GM18519 (cell line): ENCODE results near the gene KIAA0753.

Experiments used
- ATAC-seq: cut with Tn5 transposase; IDR thresholded peaks from one replicate; pipeline ENCODE4 v1.9.1; 2021; ENCODE audit warnings: mild to moderate bottlenecking, moderate library complexity; ENCODE audit not compliant: unreplicated experiment, low FRiP score

Gene KIAA0753

DNA sequence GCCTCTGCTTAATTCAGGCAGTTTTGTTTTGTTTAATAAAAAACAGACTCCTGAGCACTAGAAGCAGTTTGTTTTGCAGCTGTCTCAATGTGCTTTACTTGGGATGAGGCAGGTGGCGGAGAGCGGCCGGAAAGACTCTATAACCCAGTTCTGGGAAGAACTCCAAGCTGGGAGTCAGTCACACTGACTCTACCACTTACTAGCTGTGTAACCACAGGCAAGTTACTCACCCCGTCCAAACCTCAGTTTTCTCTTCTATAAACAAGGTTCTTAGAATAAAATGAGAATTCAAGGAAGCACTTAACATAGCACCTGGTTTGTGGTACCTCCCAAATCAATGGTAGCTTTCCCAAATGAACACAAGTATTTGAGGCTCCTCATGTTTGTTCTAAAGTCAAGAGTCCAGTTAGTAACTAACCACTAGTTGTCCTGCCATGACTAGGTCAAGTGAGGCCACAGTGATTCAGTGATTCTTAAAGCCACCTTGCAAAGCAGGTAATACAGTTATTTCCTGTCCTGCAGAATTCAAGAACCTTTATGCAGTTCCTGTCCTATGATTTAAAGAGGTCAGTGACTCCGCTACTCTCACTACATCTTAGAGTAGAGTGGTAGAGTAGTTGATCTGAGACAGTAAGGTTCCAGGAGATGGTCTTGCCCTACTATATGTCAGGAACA is 3.1 kb upstream of the KIAA0753 start:
- ATAC-seq: no peak

DNA sequence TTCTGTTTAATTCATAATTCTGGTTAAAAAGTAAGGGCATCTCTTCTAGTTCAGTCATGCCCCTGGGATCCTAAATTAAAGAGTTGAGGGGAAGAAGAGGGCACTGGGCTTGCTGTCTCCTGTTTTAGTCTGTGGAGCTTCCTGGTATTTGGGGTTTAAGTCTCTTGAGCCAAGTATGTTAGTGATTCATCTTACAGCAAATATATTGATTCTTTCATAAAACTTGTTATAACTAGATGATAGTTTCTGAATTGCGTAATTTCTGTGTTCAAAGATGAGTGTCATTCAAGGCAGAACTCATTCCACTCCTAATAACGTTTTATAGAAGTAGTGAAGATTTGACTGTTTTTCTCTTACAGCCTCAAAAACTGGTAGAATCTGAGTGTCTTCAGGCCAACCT is 2.1 kb upstream of the KIAA0753 start:
- ATAC-seq: no peak

DNA sequence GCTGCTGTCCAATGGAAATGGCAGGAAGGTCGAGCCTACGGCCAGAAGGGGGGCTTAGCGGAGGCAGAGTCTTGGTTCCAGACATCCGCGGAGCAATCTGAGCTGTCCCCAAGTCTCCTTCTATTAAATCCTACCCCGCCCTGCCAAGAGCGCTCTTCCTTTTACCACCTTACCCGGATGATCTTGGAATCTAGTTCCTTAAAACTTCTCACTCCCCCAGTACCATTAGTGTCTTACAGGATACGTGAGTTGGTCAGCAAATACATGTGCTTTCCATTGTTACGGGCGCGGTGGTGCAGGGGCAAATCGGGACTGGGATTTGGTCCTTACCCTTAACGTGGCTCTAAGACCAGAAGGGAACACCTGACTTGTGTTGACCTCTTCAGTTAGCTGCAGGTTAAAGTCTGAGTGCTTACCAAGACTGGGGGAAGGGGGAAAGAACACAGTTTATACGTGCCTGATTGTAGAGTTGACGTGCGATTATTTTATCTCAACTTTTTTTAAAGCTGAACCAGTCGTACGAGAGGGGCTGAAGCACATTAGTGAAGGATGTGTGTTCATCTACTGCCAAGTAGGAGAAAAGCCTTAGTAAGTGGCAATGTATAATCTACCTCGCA is 844 bp upstream of the KIAA0753 start:
- no peak for ATAC-seq

DNA sequence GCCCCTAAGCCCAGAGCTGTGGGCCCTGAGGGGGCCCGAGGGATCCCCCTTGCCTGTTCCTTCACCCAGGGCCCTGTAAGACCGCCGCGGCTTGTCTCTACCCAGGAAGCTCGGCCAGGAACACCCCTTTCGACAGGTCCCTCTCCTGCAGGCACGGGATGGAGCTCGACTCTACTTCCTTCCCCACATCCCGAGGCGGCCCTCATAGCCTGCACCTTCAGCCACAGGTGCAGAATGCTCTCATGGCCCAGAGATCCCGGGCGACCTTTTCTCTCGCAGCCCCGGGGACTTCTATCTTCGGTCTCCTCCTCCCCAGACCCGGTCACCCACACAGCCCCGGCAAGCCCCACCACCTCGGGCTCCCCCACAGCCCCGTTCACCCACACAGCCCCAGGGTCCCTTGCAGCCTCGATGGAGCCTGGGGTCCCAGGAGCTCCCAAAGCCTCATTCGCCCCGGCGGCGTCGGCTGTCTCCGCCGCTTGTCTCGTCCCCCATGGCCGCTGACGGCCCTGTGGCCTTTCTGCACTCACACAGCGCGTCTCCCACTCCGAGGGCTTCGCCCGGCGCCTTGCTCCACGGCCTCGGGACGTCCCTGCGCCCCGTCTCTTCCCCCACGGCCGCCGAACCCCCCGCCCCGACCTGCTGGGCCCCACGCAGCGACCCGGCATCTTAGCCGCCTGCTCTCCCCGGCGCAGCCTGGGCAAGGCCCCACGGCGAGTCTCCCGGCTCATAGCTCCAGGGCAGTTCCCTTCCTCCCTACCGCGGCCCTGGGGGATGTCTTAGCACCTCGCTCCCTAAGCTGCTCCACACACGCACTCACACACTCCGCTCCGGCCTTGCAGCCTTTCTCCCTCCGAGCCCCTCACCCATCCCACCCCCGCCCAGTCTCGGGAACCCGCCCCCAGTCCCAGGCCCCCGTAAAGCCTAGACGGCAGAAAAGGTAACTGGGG is 650 bp downstream of the KIAA0753 start:
- no peak for ATAC-seq

DNA sequence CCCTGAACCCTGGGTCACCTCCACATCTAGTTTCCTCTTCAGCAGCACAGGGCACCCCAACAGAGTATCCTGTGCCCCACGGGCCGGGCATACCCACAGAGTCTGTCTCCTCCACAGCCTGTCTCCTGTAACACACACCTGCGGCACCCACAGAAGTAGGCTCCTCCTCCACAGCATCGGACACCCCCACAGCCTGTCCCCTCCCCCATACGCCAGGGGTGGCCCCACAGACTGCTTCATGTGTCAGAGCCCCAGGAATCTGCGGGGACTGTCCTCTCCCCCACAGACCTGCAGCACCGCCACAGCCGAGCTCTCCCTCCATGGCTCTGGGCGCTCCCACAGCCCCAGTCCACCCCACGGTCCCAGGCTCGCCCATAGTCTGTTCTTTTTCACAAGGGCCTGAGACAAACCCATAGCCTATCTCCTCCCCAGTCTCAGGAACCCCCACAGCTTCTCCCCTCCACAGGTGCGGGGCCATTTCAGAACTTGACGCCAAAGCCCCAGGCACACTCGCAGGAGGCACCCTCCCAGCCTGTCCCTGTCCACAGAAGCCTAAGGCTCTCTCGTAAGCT is 1.4 kb downstream of the KIAA0753 start:
- ATAC-seq: no peak

DNA sequence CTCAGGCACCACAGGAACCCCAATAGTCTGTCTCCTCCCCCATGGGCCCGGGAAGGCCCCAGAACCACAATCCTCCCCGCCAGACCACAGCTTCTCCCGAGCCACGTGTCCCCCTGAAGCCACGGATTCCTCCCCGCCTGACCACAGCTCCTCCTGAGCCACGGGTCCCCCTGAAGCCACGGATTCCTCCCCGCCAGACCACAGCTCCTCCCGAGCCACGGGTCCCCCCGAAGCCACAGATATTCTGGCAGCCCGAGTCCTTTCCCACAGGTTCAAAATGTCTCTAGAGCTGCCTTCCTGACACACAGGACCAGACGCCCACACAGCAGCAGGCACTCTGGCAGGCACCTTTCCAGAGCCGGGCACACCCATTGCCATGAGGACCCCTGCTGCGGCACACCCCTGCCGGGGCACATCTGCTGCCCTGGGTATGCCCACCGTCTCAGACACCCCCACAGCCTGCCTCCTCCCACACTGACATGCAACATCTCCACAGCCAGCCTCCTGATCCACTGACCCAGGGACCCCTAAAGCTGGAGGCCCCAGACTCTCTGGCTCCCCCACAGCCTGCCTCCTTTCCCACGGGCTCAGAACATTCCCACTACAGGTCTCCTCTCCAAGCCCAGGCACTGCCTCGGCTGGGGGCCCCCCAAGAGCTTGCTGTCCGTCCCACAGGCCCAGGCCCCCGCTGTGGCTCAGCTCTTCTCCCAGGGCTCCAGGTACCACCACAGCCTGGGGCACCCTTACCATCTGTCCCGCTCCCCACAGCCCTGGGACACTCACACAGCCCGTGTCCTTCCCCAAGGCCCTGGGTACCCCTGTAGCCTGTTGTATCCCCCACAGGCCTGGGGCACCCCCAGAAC is 2.2 kb downstream of the KIAA0753 start:
- ATAC-seq: no peak

DNA sequence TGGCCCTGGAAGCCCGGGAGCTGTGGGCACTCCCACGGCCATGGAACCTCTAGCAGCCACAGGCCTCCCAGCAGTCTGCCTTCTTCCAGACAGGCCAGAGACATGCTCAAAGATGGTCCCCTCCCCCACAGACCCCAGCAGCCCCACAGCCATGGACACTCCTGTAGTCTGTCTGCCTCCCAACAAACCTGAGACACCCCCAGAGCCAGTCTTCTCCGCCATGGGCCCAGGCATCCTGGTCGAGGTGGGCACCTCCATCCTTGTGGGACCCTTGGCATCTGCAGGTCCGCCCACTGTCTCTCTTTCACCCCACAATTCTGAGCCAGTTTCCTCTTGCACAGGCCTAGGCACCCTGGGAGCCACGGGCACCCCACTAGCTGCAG is 3.1 kb downstream of the KIAA0753 start:
- no peak for ATAC-seq

DNA sequence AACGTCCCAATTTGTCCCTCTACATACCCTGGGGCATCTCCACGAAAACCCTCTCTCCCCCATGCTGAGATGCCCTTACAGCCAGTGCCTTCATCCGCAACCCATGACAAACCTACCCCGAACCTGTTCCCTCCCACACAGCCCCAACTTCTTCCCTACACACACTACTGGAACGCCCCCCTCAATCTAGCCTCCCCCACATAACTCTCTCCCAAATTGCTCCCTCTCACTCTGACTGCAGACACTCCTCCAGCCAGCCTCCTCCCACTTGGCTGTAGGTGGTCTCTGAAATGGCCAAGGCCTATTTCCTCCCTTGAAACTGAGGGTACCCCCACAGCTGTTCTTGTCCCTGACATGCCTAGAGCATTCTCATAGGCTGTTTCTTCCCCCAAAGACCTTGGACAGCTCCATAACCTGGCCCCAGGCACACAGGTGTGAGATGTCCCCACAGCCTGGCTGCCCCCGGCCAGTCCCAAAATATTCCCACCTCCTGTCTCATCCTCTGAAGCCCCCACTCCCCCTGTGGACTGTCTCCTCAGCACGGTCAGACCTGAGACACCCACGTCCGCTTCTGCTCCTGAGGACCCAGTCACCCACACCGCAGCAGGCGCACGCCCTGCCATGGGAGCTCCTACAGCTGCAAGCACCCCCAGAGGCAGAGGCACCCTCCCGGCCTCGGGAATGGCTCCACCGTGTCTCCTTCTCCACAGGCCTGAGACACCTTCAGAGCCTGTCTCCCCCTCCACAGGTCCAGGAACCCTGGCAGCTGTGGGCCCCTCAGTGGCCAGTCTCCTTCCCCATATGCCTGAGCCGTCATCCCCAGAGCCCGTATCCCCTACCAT is 3.7 kb downstream of the KIAA0753 start:
- ATAC-seq: no peak

DNA sequence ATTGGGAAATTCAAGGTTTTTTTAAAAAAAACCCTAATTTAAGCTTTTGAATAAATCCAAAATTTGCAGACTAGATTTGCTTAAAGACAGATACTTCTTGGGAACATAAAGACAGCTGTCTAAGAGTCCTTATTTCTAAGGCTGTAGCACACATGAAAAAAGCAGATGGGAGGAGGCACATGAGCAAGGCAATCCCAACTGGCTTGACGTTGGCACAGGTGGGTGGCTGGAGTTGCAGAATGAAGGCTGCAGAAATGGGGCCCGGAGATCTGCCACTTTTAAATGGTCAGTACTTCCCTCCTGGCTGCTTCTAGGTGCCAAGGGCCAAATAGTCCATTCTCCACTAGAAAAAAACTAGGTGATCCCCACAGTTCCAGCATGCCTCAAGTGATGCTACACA is 4.4 kb downstream of the KIAA0753 start:
- ATAC-seq: no peak

DNA sequence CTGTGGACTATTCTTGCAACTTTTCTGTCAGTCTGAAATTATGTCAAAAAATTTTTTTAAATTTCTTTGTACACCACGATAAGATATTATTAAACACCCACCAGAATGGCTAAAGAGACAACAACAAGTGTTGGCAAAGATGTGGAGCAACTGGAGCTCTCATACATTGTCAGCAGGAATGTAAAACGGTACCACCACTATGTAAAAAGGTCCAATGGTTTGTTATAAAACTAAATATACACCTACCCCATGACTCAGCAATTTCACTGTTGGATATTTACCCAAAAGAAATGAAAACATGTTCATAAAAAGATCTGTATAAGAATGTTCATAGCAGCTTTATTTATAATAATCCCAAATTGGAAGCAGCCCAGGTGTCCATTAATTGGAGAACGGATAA is 7.2 kb downstream of the KIAA0753 start:
- no peak for ATAC-seq

DNA sequence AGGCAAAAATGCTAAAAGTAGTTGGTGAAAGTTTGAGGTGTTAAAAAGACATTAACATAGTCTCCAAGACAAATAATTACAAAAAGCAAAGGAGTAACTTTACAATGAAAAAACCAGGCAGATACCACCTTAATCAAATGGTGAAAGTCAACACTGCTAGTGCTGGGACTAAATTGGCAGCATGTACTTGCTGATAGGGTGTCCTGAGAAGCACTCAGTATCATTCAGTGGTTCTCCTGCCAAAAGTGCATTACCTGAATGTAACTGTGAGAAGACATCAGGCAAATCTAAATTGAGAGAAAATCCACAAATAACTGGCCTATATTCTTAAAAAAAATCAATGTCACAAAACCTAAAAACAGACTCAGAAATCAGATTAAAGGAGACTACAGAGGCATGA is 8.0 kb downstream of the KIAA0753 start:
- no peak for ATAC-seq

DNA sequence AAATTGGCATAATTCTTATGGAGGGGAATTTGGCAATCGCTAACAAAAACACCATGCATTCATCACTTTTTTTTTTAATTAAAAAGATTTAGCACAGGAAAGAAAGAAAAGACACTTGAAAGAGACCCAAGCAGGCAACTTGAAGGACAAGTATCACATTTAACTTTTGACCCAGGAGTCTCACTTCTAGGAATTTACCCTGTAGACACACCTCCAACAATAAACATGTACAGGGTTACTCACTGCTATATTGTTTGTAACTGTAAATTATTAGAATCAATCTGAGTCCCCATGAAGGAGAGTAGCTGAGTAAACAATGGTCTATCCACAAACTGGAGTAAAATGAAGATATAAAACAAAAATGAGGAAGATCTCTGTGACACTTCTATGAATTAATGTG is 10.1 kb downstream of the KIAA0753 start:
- no peak for ATAC-seq

DNA sequence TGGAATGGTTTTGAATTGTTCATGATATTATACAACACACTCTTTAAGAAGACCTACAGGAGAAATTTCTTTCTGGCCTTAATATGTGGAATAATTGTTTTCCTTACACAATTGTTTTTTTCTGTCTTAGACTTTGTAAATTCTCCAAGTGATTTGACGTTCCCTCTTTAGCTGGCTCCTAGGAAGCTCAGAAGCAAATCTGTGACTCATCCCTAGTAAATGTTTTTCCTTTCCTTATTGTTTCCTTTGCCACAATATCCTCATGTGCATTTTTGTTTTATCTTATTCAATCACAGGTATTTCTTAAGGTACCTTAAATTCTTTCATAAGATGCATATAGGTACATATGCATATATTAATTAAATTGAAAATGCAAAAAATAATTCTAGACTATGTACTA is 13.5 kb downstream of the KIAA0753 start:
- no peak for ATAC-seq

DNA sequence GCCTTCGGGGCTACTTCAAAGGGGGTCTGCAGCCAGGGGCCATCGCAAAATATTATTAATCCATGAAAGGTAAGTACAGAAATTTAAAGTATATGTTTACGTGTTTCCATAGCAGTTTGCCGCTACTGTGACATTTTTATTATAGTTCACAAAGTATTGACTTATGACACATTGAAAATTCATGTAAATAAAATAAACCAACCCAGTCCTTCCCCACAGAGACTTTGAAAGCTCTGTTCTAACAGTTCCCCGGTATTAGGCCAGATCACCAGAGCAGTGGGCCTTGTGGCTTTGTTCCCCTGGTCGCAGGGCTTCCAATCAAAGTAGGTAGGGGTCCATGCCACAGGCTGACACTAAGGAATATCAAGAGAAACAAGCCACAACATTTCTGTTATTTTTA is 13.9 kb downstream of the KIAA0753 start:
- ATAC-seq: no peak

DNA sequence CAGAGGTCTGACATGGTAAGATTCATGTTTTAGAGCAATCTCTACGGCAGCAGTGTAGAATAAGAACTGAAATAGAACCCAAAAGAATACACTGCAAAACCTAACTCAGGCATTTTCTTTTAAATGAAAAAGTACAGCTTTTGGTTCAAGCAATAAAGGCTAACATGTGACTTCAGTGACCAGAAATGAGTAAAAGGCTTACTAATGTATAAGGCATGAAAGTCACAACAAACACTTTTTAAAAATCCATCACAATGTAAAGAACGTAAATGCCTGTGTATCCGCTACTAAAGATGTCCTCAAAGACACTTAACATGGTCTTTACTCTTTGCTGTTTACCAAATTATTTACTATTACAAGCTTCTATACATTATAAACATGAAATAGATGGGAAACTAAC is 16.6 kb downstream of the KIAA0753 start:
- no peak for ATAC-seq

DNA sequence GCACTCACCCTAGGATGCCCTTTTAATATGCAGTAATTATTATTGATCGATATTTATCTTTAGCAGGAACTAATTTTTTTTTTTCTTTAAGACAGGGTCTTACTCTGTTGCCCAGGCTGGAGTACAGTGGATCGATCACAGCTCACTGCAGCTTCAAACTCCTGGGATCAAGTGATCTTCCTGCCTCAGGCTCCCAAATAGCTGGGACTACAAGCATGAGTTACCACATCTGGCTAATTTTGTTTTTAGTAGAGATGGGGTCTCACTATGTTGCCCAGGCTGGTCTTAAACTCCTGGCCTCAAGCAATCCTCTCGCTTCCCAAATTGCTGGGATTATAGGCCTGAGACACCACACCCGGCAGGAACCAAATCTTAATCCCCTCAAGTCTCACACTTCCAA is 29.3 kb downstream of the KIAA0753 start:
- no peak for ATAC-seq

DNA sequence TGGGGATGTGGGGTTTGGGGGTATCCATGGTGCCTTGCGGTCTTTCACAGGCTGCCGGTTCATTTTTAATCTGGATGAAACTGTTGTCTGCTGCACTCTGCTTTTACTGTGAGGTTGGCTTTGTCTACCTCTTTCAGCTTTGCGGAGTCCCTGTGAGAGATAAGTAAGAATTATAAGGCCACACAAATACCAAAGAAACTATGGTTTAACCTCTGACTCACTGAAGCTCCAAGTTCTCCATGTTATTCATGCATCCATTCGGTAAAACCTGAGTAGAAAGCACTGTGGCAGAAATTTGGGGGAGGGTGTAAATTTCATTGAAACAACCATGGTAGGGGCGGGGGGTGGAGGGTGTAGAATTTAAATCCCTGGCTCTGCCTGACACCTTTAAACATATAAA is 30.5 kb downstream of the KIAA0753 start:
- ATAC-seq: no peak

DNA sequence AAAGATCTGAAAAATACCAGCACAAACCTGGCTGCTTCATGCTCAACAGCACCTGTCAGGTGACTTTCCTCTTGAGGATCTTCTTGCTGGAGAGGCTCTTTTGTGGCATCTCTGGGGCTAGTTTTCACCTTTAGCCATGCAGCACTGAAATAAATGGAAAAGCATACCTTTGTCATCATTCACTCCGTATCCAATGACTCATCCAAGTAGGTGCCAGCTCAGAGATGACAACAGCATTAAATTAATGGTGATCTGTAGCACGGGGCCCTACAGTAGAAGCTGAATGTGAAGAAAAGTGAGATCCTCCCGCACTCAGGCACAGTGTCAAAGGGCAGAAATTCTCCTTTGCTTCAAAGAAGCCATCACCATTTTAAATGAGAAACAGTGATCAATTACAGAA is 32.2 kb downstream of the KIAA0753 start:
- no peak for ATAC-seq

DNA sequence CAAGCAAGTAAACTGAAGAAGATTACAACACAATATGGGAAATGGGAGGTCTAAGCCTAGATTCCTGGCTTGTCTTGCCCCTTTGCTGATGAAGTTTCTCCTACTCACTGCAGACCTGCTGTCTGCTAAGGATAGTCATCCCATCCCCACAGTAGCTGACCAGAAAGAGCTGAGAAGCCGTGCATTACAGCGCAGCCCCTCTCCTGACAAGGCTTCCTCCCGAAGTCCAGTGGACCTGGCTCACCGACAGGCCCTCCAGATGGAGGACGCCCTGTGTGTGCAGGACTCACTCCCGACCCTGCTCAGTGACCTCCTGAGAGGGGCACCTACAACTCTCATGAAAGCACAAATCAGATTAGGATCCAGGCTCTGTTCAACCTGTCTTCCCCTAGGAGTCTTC is 35.4 kb downstream of the KIAA0753 start:
- no peak for ATAC-seq
